NCI-H128 (cell line): ENCODE data around the gene ZMYM2.
"Not testable (repeated sequence)": the region's sequence is repeated elsewhere in the genome, so short reads cannot be mapped to it uniquely, and the experiment has no call there.

Experiments
- DNase-seq: peaks from one replicate; lab custom pipeline; 2025; ENCODE audit not compliant: unreplicated experiment; lab: John Stamatoyannopoulos, UW

The ZMYM2 gene

GRCh38 chr13:19982447-19983043, 24.0 kb downstream of the ZMYM2 start:
- no peak for DNase-seq

GRCh38 chr13:19984430-19985218, 26.1 kb downstream of the ZMYM2 start:
- no peak for DNase-seq

GRCh38 chr13:19985219-19985556, 26.7 kb downstream of the ZMYM2 start:
- DNase-seq = no peak

- no peak for DNase-seq
Observed at GRCh38 chr13:19991531-19991930, 33.0 kb downstream of the ZMYM2 start.

- no peak for DNase-seq
Observed at GRCh38 chr13:19993024-19993423, 34.5 kb downstream of the ZMYM2 start.

GRCh38 chr13:19998960-19999359, 40.4 kb downstream of the ZMYM2 start:
- DNase-seq = no peak

GRCh38 chr13:20000062-20000552, 41.6 kb downstream of the ZMYM2 start:
- no peak for DNase-seq

GRCh38 chr13:20001366-20002190, 43.1 kb downstream of the ZMYM2 start:
- DNase-seq = no peak

- DNase-seq = no peak
Observed at GRCh38 chr13:20002787-20003186, 44.3 kb downstream of the ZMYM2 start.

- DNase-seq = no peak
Observed at GRCh38 chr13:20006206-20006605, 47.7 kb downstream of the ZMYM2 start.

- DNase-seq = no peak
Observed at GRCh38 chr13:20015763-20016162, 57.2 kb downstream of the ZMYM2 start.

- DNase-seq = no peak
Observed at GRCh38 chr13:20016649-20017364, 58.3 kb downstream of the ZMYM2 start.

GRCh38 chr13:20017365-20017711, 58.8 kb downstream of the ZMYM2 start:
- no peak for DNase-seq

GRCh38 chr13:20019043-20019442, 60.5 kb downstream of the ZMYM2 start:
- DNase-seq = no peak

- no peak for DNase-seq
Observed at GRCh38 chr13:20024702-20025101, 66.2 kb downstream of the ZMYM2 start.

GRCh38 chr13:20028953-20029352, 70.4 kb downstream of the ZMYM2 start:
- no peak for DNase-seq

GRCh38 chr13:20033486-20033885, 75.0 kb downstream of the ZMYM2 start:
- DNase-seq = no peak

GRCh38 chr13:20035130-20035529, 76.6 kb downstream of the ZMYM2 start:
- no peak for DNase-seq

GRCh38 chr13:20037908-20038307, 79.4 kb downstream of the ZMYM2 start:
- no peak for DNase-seq

GRCh38 chr13:20042603-20043002, 84.1 kb downstream of the ZMYM2 start:
- DNase-seq = not testable (repeated sequence)

GRCh38 chr13:20043207-20043925, 84.8 kb downstream of the ZMYM2 start:
- DNase-seq = no peak
